Ovary (tissue), 9 donors: ENCODE results near the gene SLC39A11. TPM values are rescaled to one million over a fixed set of nuclear protein-coding genes. Genes with fewer than 3 reads are reported as not detected.

Experiments used
- DNase-seq, 5 donors: peaks; one replicate each; pipeline ENCODE4 v3.0.0-alpha.2; 2019 to 2020
- H3K27ac ChIP-seq, 2 donors: fragments of 200-600 bp; one replicate each; pipeline versions ENCODE4 v1.5.1 to v1.8.0; 2019 to 2022
- H3K27me3 ChIP-seq: fragments of 200-600 bp; one replicate; pipeline ENCODE4 v1.8.0; 2022
- H3K36me3 ChIP-seq: fragments of 200-600 bp; sonication (generic); one replicate; pipeline ENCODE4 v1.5.1; 2019
- H3K4me1 ChIP-seq: one replicate; pipeline ENCODE4 v1.8.1; 2013; ENCODE audit warnings: mild to moderate bottlenecking, moderate library complexity; ENCODE audit not compliant: insufficient read depth
- H3K4me3 ChIP-seq: fragments of 200-600 bp; sonication (generic); one replicate; pipeline ENCODE4 v1.5.1; 2017
- H3K9me3 ChIP-seq, 2 donors: fragments of 200-600 bp in 1 of 2; sonication (generic) in 1 of 2; one replicate each; pipeline versions ENCODE4 v1.5.1 to v1.8.1; 2013 to 2019; ENCODE audit warnings: mild to moderate bottlenecking in 1 of 2, moderate library complexity in 1 of 2
- CTCF ChIP-seq, 3 donors: fragments of 450-650 bp in 2 of 3; fragments of 200-600 bp in 1 of 3; IDR thresholded peaks; one replicate each; pipeline versions ENCODE4 v1.5.1 to v1.8.0; 2016 to 2022; ENCODE audit warnings: antibody characterized with exemption in 3 of 3, mild to moderate bottlenecking in 1 of 3
- EP300 ChIP-seq: sonication (generic); formaldehyde crosslinking; IDR thresholded peaks from one replicate; pipeline ENCODE4 v1.6.1; 2017; ENCODE audit warnings: antibody characterized with exemption
- POLR2A ChIP-seq: fragments of 450-650 bp; IDR thresholded peaks from one replicate; pipeline ENCODE4 v1.6.1; 2017; ENCODE audit warnings: antibody characterized with exemption, mild to moderate bottlenecking, moderate library complexity
- WGBS, 3 donors: extraction: QIAGEN DNeasy Blood & Tissue Kit in 1 of 3; methylation state at CpG; one replicate each; pipeline versions ENCODE4 v1.1.5 to v1.1.7; 2013 to 2017; 5-methylcytosine and 5-hydroxymethylcytosine counted together
- intact Hi-C, 4 donors: fragments of 100-400 bp; cut with DNase I; formaldehyde crosslinking; loops; one replicate each; pipeline versions ENCODE4 v1.11.0 to v1.15.1; 2022 to 2023
- polyA plus RNA-seq, 2 donors: library from polyadenylated mRNA; stranded (reverse); fragments of 200-250 nt in 1 of 2; fragments of 350-450 nt in 1 of 2; fragmentation: Illumina TruSeq in 1 of 2; extraction: RNeasy Lipid Tissue Mini Kit (QIAGEN cat#74804) in 1 of 2; gene quantifications; one replicate each; pipeline ENCODE4 v1.2.3, GENCODE V29; 2013 to 2014
- total RNA-seq, 7 donors: library from RNA; depleted of rRNA in 2 of 7; stranded (reverse); fragments of >200 nt in 2 of 7; fragmentation: NEBNext Ultra II Directional in 3 of 7; extraction: Animal tissue kit (Norgen Biotek cat#: 25700) in 3 of 7; gene quantifications; one replicate each; pipeline versions ENCODE4 v1.1.0 to v1.2.4, GENCODE V29; 2016 to 2023
- donor health status: DM: no; HTN: no; CAD: no; lungs with moderate emphysema.
- donor health status: DM: no; HTN: no; CAD: no.
- donor health status: Bipolar disorder and iron deficiency.
- donor health status: DM: yes; HTN: yes; CAD: no.
- donor health status: DM: no; HTN: no; CAD: no.
- donor health status: DM: yes; HTN: yes; CAD: no.

SLC39A11 gene
- total and polyA plus RNA-seq, 9 donors = 4.0 to 21.2 (median 10.1) TPM

GRCh38 chr17:72617557-72617956 lies 474.9 kb downstream of the SLC39A11 start:
- no peak overlapping the region for H3K4me3 ChIP-seq
- TF ChIP-seq POLR2A = no peak
- no peak for TF ChIP-seq EP300
- no peak for TF ChIP-seq CTCF (IDR thresholded peaks at IDR 0.05)
- no peak overlapping the region for H3K27ac ChIP-seq
- no peaks in the 10 kb centered on the region for H3K4me1 ChIP-seq
- WGBS, 3 donors = 30 to 37% (median 32%) methylated on average over 6 of the region's 6 CpGs
- DNase-seq = no peak
- no peaks in the 10 kb centered on the region for H3K36me3 ChIP-seq
- no peaks in the 10 kb centered on the region for H3K27me3 ChIP-seq
- H3K9me3 ChIP-seq = no peaks in the 10 kb centered on the region
- intact Hi-C loops = loop anchor here in 1 of 4 donors (5.0 kb wide), 1 partner anchor 50 kb away; no protein-coding TSS in a partner anchor

- intact Hi-C loops = loop anchor here in 1 of 4 donors (5.0 kb wide), 1 partner anchor 51 kb away; no protein-coding TSS in a partner anchor
- TF ChIP-seq CTCF (IDR thresholded peaks at IDR 0.05) (no peak), EP300 (no peak), POLR2A (no peak)
- H3K4me1 ChIP-seq = no peaks in the 10 kb centered on the region
- no peaks in the 10 kb centered on the region for H3K36me3 ChIP-seq
- H3K27ac ChIP-seq = no peak overlapping the region
- H3K9me3 ChIP-seq = no peaks in the 10 kb centered on the region
- no peaks in the 10 kb centered on the region for H3K27me3 ChIP-seq
- DNase-seq = no peak
- 57 to 76% (median 57%) methylated on average over 4 of the region's 4 CpGs for WGBS, 3 donors
- no peak overlapping the region for H3K4me3 ChIP-seq
Measured at GRCh38 chr17:72616447-72616846, 476.0 kb downstream of the SLC39A11 start.

GRCh38 chr17:72615627-72615991 lies 476.9 kb downstream of the SLC39A11 start:
- no peak overlapping the region for H3K4me3 ChIP-seq
- no peak for TF ChIP-seq POLR2A
- no peak for TF ChIP-seq CTCF (IDR thresholded peaks at IDR 0.05)
- TF ChIP-seq EP300 = no peak
- no peaks in the 10 kb centered on the region for H3K27me3 ChIP-seq
- no peak for DNase-seq
- no peaks in the 10 kb centered on the region for H3K36me3 ChIP-seq
- no peaks in the 10 kb centered on the region for H3K4me1 ChIP-seq
- intact Hi-C loops = loop anchor here in 1 of 4 donors (5.0 kb wide), 1 partner anchor 52 kb away; no protein-coding TSS in a partner anchor
- H3K9me3 ChIP-seq = no peaks in the 10 kb centered on the region
- 32 to 43% (median 38%) methylated on average over 6 of the region's 6 CpGs for WGBS, 3 donors
- no peak overlapping the region for H3K27ac ChIP-seq

GRCh38 chr17:72614871-72615626 lies 477.4 kb downstream of the SLC39A11 start:
- intact Hi-C loops = loop anchor here in 1 of 4 donors (5.0 kb wide), 1 partner anchor 52 kb away; no protein-coding TSS in a partner anchor
- no peak for TF ChIP-seq CTCF (IDR thresholded peaks at IDR 0.05)
- TF ChIP-seq EP300 = no peak
- TF ChIP-seq POLR2A = no peak

More at GRCh38 chr17:72614871-72615626, 477.4 kb downstream of the SLC39A11 start:
- DNase-seq = no peak
- Histone ChIP-seq H3K4me1 (no peaks in the 10 kb centered on the region), H3K27me3 (no peaks in the 10 kb centered on the region), H3K36me3 (no peaks in the 10 kb centered on the region), H3K27ac (no peak overlapping the region), H3K4me3 (no peak overlapping the region), H3K9me3 (no peaks in the 10 kb centered on the region)
- WGBS, 3 donors = 6 to 12% (median 7%) methylated on average over 20 of the region's 20 CpGs
